Activated CD4-positive, alpha-beta T cell treated with anti-CD3 and anti-CD28 coated beads, Interleukin-2, amount 10 ng/mL, durations not matched to agents 7 days and 5 days (primary cell): ENCODE measurements around the gene NOP9. TPM values are rescaled to one million over a fixed set of nuclear protein-coding genes. Genes with fewer than 3 reads are reported as not detected.
"Not testable (repeated sequence)": the region's sequence is repeated elsewhere in the genome, so short reads cannot be mapped to it uniquely, and the experiment has no call there.

ENCODE experiments used
- CTCF ChIA-PET: fragments of 350-600 bp; sonication (Branson Sonifier 250); formaldehyde crosslinking; loops from one replicate; lab custom pipeline; 2021; ENCODE audit warnings: antibody characterized with exemption; lab: Charles Lee
- POLR2A ChIA-PET: fragments of 350-600 bp; sonication (Branson Sonifier 250); formaldehyde crosslinking; loops from one replicate; lab custom pipeline; 2021; ENCODE audit warnings: antibody characterized with exemption; lab: Charles Lee
- DNase-seq: peaks from one replicate; pipeline ENCODE4 v3.0.0-alpha.2; 2020
- H3K27ac Mint-ChIP-seq: one replicate; pipeline ENCODE4 v1.8.0; 2021; ENCODE audit warnings: mild to moderate bottlenecking, moderate library complexity, mixed read lengths
- H3K27me3 Mint-ChIP-seq: one replicate; pipeline ENCODE4 v1.8.0; 2021; ENCODE audit warnings: mixed read lengths
- H3K36me3 Mint-ChIP-seq: one replicate; pipeline ENCODE4 v1.8.0; 2021; ENCODE audit warnings: low read depth, mixed read lengths
- H3K4me1 Mint-ChIP-seq: one replicate; pipeline ENCODE4 v1.8.0; 2021; ENCODE audit warnings: mixed read lengths
- H3K4me3 Mint-ChIP-seq: one replicate; pipeline ENCODE4 v1.8.0; 2021; ENCODE audit warnings: mild to moderate bottlenecking, moderate library complexity, mixed read lengths
- H3K9me3 Mint-ChIP-seq: one replicate; pipeline ENCODE4 v1.8.0; 2021; ENCODE audit warnings: mixed read lengths
- total RNA-seq, 2 experiments: library from RNA; stranded (reverse); gene quantifications; one replicate each; pipeline ENCODE4 v1.2.3, GENCODE V29; 2021

Gene NOP9
- total RNA-seq, 2 experiments from 2014 or later, result 30.8 to 35.2 TPM

DNA sequence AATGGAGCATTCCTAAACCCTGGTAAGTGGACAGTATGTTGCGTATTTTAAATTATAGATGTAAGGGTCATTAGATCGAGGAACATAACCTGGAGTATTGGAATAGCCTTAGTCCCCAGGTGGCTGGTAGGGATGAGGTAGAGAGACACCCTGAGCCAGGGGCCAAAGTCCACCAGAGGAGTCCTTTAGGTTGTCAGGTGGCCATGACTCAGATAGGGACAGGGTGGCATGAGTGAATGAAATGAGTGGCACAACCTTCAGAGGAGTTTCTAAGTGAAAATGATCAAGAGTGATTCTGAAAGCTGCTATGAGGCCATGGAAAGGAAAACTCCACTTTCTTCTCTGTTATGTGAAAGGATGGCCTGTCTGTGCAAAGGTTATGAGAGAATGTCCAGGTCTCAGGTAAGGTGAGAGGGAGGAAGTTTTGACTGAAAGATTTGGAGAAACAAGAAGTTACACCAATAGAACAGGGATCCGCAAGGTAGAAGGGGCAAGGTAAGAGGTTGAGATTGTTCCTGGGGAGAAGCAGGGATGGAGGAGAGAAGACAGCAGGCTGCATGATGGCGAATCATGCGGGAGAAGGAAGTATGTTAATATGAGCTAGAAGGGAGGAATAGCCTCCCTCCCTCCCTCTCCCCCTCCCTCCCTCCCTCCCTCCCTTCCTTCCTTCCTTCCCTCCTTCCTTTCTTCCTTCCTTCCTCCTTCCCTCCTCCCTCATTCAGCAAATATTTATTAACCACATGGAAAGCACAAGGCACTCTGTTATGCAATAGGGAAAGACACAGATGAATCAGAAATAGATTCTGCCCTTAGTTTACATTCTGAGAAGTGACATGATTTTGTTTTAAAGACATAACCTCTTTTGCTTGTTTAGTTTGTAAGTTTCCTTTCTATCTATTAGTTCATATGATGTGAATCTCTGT, 54.2 kb downstream of the NOP9 start:
- peaks cover 50% of the 10 kb centered on the region for H3K27me3 Mint-ChIP-seq
- H3K27ac Mint-ChIP-seq, result no peak overlapping the region
- ChIA-PET POLR2A (no interaction called here), CTCF (interaction anchor here (1.4 kb wide), 1 partner anchor 21 kb away, joined by 4 read pairs; no protein-coding TSS in a partner anchor)
- H3K4me3 Mint-ChIP-seq, result no peak overlapping the region
- no peaks in the 10 kb centered on the region for H3K4me1 Mint-ChIP-seq
- H3K36me3 Mint-ChIP-seq, result no peaks in the 10 kb centered on the region
- no peak for DNase-seq
- H3K9me3 Mint-ChIP-seq, result no peaks in the 10 kb centered on the region

DNA sequence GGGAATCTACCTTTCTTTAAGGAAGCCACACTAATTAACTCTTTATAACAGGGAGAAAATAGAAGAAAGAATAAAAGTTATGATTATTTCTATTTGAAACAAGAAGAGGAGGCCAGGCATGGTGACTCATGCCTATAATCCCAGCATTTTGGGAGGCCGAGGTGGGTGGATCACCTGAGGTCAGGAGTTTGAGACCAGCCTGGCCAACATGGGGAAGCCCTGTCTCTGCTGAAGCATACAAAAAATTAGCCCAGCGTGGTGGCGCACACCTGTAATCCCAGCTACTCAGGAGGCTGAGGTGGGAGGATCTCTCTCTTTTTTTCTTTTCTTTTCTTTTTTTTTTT, 54.8 kb downstream of the NOP9 start:
- H3K4me1 Mint-ChIP-seq, H3K36me3 Mint-ChIP-seq, H3K4me3 Mint-ChIP-seq, H3K27ac Mint-ChIP-seq, POLR2A ChIA-PET, H3K9me3 Mint-ChIP-seq, DNase-seq: not testable (repeated sequence)
- H3K27me3 Mint-ChIP-seq, result peaks cover 49% of the 10 kb centered on the region
- CTCF ChIA-PET, result interaction anchor here (1.4 kb wide), 1 partner anchor 21 kb away, joined by 4 read pairs; no protein-coding TSS in a partner anchor

DNA sequence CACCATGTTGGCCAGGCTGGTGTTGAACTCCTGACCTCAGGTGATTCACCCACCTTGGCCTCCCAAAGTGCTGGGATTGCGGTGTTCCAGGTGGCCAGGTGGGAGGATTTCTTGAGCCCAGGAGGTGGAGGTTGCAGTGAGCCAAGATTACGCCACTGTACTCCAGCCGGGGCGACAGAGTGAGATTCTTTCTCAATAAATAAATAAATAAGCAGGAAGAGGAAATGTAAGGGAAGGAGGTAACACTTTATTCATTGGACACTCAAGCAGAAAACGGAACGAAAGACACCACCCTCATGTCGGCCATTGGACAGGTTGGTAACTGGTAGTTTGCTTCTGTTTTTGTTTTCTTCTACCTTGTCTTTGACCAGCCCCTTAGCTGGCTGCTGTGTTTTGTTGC, 55.4 kb downstream of the NOP9 start:
- POLR2A ChIA-PET, result no interaction called here
- H3K27me3 Mint-ChIP-seq, result peaks cover 49% of the 10 kb centered on the region
- CTCF ChIA-PET, result interaction anchor here (1.4 kb wide), 1 partner anchor 22 kb away, joined by 4 read pairs; no protein-coding TSS in a partner anchor
- no peak overlapping the region for H3K4me3 Mint-ChIP-seq
- DNase-seq, result no peak
- H3K27ac Mint-ChIP-seq, result no peak overlapping the region
- no peaks in the 10 kb centered on the region for H3K36me3 Mint-ChIP-seq
- no peaks in the 10 kb centered on the region for H3K4me1 Mint-ChIP-seq
- no peaks in the 10 kb centered on the region for H3K9me3 Mint-ChIP-seq

DNA sequence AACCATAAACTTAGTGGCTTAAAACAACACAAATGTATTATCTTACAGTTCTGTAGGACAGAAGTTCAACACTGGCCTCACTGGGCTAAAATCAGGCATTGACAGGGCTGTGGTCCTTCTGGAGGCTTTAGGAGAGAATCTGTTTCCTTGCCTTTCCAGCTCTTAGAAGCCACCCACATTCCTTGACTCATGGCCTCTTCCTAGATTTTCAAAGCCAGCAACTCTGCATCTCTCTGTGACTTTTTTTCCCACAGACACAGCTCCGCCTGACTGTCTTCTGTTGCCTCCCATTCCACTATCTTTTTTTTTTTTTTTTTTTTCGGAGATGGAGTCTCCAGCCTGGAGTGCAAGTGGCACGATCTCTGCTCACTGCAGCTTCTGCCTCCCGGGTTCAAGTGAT, 56.6 kb downstream of the NOP9 start:
- no peaks in the 10 kb centered on the region for H3K36me3 Mint-ChIP-seq
- H3K4me1 Mint-ChIP-seq, result no peaks in the 10 kb centered on the region
- no peak overlapping the region for H3K4me3 Mint-ChIP-seq
- no peaks in the 10 kb centered on the region for H3K9me3 Mint-ChIP-seq
- no peak for DNase-seq
- ChIA-PET CTCF (no interaction called here), POLR2A (no interaction called here)
- H3K27ac Mint-ChIP-seq, result no peak overlapping the region
- H3K27me3 Mint-ChIP-seq, result peaks cover 42% of the 10 kb centered on the region

Other genes with a start within 250 kb of the NOP9 start
- gene CARMIL3, start 247.8 kb upstream of the NOP9 start, total RNA-seq, result 1 to 10 TPM in 1 of 2 experiments, under 1 TPM in 1; 0.83 to 1.1 TPM
- gene CPNE6, start 228.3 kb upstream of the NOP9 start, total RNA-seq, result not detected
- gene PCK2, start 205.5 kb upstream of the NOP9 start, total RNA-seq, result 10 to 100 TPM; 57.4 to 60.3 TPM
- gene DCAF11, start 185.1 kb upstream of the NOP9 start, total RNA-seq, result 100 to 1,000 TPM; 106 to 116 TPM
- gene NRL, start 184.9 kb upstream of the NOP9 start, total RNA-seq, result 1 to 10 TPM; 3.1 to 3.3 TPM
- gene FITM1, start 169.2 kb upstream of the NOP9 start, total RNA-seq, result 1 to 10 TPM; 1.9 to 2.0 TPM
- gene PSME1, start 163.7 kb upstream of the NOP9 start, total RNA-seq, result 100 to 1,000 TPM; 498 to 547 TPM
- 10 to 100 TPM; 37.1 to 41.0 TPM for gene EMC9, start 158.3 kb upstream of the NOP9 start, total RNA-seq
- gene PSME2, start 153.2 kb upstream of the NOP9 start, total RNA-seq, result 100 to 1,000 TPM; 644 to 698 TPM
- 100 to 1,000 TPM; 147 to 160 TPM for gene RNF31, start 152.4 kb upstream of the NOP9 start, total RNA-seq
- gene IRF9, start 138.6 kb upstream of the NOP9 start, total RNA-seq, result 100 to 1,000 TPM; 285 to 286 TPM
- 10 to 100 TPM; 52.8 to 61.0 TPM for gene REC8, start 127.8 kb upstream of the NOP9 start, total RNA-seq
- 10 to 100 TPM; 45.3 to 48.7 TPM for gene IPO4, start 111.0 kb upstream of the NOP9 start, total RNA-seq
- 10 to 100 TPM; 28.6 to 33.2 TPM for gene TM9SF1, start 104.4 kb upstream of the NOP9 start, total RNA-seq
- gene TSSK4, start 94.2 kb upstream of the NOP9 start, total RNA-seq, result under 1 TPM; 0.52 to 0.60 TPM
- gene CHMP4A, start 86.4 kb upstream of the NOP9 start, total RNA-seq, result 10 to 100 TPM; 79.8 to 93.2 TPM
- gene MDP1, start 83.8 kb upstream of the NOP9 start, total RNA-seq, result 10 to 100 TPM; 10.1 to 10.7 TPM
- gene NEDD8, start 67.5 kb upstream of the NOP9 start, total RNA-seq, result 100 to 1,000 TPM; 178 to 229 TPM
- 10 to 100 TPM; 72.0 to 74.5 TPM for gene GMPR2, start 66.9 kb upstream of the NOP9 start, total RNA-seq
- gene TINF2, start 57.2 kb upstream of the NOP9 start, total RNA-seq, result 100 to 1,000 TPM; 130 to 141 TPM
- 1 to 10 TPM; 6.5 TPM for gene TGM1, start 36.7 kb upstream of the NOP9 start, total RNA-seq
- gene RABGGTA, start 28.3 kb upstream of the NOP9 start, total RNA-seq, result 10 to 100 TPM; 54.8 to 55.0 TPM
- 10 to 100 TPM; 31.7 to 35.0 TPM for gene DHRS1, start 70 bp upstream of the NOP9 start, total RNA-seq
- 10 to 100 TPM; 28.7 to 30.9 TPM for gene CIDEB, start 8.1 kb downstream of the NOP9 start, total RNA-seq
- gene LTB4R2, start 10.3 kb downstream of the NOP9 start, total RNA-seq, result 10 to 100 TPM; 18.6 to 21.7 TPM
- 10 to 100 TPM; 26.6 to 28.3 TPM for gene LTB4R, start 11.7 kb downstream of the NOP9 start, total RNA-seq
- 1 to 10 TPM; 4.1 to 5.3 TPM for gene ADCY4, start 35.2 kb downstream of the NOP9 start, total RNA-seq
- 10 to 100 TPM; 37.5 to 41.4 TPM for gene RIPK3, start 40.1 kb downstream of the NOP9 start, total RNA-seq
- not detected for gene NFATC4, start 68.3 kb downstream of the NOP9 start, total RNA-seq
- gene NYNRIN, start 99.2 kb downstream of the NOP9 start, total RNA-seq, result under 1 TPM; 0.23 to 0.35 TPM
- 1 to 10 TPM; 5.2 to 5.3 TPM for gene CBLN3, start 129.8 kb downstream of the NOP9 start, total RNA-seq
- 10 to 100 TPM; 59.7 to 71.5 TPM for gene KHNYN, start 130.1 kb downstream of the NOP9 start, total RNA-seq
- gene SDR39U1, start 142.9 kb downstream of the NOP9 start, total RNA-seq, result 10 to 100 TPM; 52.8 to 54.9 TPM
- gene CMA1, start 208.4 kb downstream of the NOP9 start, total RNA-seq, result not detected